Glomerular visceral epithelial cell (primary cell): ENCODE measurements around the gene WFS1.

Experiments
- DNase-seq: peaks from one replicate; pipeline ENCODE4 v3.0.0-alpha.2; 2016; ENCODE audit errors: extremely low spot score

The WFS1 gene

GRCh38 chr4:6279582-6280289 lies 10.1 kb downstream of the WFS1 start:
- no peak for DNase-seq

- no peak for DNase-seq
Measured at GRCh38 chr4:6280365-6280996, 10.8 kb downstream of the WFS1 start.

GRCh38 chr4:6281436-6282313 lies 12.0 kb downstream of the WFS1 start:
- DNase-seq: no peak

GRCh38 chr4:6282314-6282771 lies 12.7 kb downstream of the WFS1 start:
- DNase-seq: no peak

DNA sequence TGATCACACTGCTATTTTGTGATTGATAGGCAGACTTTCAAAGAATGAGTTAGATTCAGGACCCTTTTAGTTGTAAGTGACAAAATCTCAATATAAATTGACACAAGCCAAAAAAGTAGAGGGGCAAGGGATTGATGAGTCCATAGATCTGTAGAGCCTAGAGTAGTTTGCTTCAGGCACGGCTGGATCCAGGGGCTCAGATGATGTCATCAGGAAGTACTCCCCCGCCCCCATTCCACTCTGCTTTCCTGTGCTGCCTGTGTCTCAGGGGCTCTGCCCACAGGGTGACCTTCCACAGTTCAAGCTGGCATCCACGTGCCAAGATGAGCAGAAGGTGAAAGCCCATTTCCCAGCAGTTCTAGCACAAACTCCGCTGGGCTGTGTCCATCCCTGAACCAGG lies 13.6 kb downstream of the WFS1 start:
- DNase-seq: no peak

DNA sequence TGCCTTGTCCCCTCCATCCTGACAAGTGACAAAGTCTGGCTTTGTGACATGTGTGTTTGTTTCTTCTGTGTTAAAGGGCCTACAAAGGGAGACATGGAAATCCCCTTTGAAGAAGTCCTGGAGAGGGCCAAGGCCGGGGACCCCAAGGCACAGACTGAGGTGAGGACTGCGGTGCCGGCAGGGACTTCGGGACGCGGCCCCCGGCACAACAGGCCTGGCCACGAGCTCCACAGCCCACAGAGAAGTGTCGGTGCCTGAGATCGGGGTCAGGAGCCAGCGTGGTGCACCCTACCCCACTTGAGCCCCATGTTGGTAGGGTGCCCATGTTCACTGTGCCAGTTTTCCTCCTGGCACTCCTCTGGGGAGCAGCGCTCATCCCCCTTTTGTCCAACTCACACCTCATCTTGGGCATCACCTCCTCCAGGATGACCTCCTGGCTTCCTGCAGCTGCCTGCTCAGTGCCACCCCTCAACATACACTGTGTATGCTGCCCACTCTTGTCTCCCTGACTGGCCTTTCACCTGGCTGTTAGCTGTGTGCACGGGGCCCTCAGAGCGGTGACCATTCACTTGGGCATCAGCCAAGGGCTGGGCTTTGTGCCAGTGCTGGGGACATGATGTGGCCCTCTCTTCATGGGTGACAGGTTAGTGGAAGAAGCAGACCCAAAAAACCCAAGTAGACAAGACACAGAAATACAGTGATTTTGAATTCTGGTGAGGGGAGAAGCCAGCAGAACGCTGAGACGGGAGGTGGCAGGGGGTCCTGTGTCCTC lies 17.6 kb downstream of the WFS1 start:
- no peak for DNase-seq

DNA sequence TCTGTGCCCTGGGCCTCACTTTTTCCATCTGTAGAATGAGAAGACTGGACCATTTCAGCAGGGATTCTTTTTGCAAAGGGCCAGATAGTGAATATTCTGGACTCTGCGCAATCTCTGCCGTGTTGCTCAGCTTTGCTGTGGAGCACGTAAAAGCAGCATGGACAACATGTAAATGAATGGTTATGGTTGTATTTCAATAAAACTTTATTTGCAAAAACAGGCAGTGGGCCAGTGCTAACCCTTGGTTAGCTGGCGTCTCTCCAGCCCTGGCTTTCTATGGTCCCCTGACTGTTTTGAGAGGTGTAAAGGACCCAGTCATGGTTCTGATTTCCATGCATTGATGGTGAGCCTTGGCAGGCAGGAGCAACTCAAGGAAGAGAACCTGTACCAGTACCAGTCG lies 18.7 kb downstream of the WFS1 start:
- DNase-seq: no peak

- DNase-seq: no peak
Measured at GRCh38 chr4:6288871-6289270, 19.2 kb downstream of the WFS1 start.

DNA sequence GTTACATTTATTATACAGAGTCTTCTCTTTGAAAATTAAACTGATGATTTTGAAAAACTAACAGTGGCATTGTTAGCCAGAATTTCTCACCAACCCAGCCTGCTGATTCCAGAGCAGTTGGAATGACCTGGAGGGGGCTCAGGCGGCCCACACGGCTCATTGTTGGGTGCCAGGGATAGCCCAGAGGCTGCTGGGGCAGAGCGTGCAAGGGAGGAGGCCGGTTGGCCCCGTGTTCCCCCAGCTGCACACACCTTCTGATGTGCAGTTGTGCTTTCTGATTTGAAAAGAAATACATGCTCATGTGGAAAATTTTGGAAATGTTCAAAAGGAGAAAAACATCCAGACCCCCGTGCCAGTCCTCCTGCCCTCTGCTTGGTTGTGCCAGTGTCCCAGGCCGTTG lies 20.6 kb downstream of the WFS1 start:
- no peak for DNase-seq

DNA sequence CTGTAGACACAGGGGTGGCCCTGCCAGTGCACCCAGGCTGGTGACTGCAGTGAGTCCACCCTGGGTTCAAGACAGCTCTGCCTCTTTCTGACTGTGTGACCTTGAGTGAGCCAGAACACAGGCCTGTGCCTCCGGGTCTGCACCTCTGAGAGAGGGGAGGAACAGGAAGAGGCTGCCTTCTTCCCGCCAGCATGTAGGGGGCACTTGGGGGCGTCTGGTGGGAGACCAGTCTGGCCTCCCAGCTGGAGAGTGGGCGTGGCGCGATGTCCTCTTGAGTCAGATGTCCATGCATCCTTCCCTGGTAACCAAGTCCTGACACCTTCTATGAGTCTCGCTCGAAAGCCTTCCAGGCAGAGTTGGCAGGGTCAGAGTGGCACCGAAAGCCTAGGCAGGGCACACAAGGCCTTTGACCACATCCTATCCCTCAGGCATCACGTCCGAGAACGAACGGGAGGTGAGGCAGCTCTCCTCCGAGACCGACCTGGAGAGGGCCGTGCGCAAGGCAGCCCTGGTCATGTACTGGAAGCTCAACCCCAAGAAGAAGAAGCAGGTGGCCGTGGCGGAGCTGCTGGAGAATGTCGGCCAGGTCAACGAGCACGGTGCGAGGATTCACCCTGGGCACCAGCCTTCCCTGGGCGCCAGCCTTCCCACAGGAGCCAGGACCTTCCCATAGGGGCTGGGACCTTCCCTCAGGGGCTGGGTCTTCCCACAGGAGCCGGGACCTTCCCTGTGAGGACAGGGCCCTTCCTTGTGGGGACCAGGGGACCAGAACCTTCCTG lies 21.3 kb downstream of the WFS1 start:
- no peak for DNase-seq

DNA sequence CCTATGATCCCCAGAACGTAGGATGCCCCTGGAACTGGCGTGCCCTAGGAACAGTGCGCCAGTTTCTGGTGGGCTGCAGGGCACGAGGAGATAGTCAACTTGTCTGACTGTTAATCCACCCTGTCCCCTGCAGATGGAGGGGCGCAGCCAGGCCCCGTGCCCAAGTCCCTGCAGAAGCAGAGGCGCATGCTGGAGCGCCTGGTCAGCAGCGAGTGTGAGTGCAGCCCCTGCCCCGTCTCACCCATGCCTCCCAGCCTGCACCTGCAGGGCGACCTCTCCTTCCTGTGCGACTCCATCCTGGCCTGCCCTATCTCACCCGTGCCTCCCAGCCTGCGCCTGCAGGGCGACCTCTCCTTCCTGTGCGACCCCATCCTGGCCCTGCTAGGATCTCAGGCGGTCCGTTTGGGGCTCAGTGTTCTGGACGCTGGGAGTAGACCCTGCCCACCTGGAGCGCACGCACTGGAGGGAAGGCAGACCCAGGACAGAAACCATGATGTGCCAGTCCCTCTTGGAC lies 22.2 kb downstream of the WFS1 start:
- DNase-seq: no peak

- no peak for DNase-seq
Measured at GRCh38 chr4:6292376-6293096, 22.9 kb downstream of the WFS1 start.

- DNase-seq: no peak
Measured at GRCh38 chr4:6293097-6293445, 23.4 kb downstream of the WFS1 start.

DNA sequence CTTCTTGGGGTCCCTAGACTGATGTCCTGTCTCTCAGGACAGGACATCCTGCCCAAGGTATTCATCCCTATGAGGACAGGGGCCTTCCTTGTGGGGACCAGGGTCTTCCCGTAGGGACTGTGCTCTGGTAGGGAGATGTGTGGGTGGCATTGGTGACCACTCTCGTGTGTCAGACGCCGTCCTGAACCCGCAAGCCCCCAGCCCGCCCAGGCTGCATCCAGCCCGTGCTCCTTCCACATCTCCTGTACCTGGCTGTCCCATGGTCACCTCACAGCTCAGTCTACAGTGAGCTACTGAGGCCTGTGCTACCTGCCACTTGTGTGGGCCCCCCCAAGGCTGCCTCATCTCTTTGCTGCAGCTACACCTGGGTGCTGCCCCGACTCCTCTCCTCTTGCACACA lies 24.0 kb downstream of the WFS1 start:
- no peak for DNase-seq

- DNase-seq: no peak
Measured at GRCh38 chr4:6294705-6295421, 25.2 kb downstream of the WFS1 start.

DNA sequence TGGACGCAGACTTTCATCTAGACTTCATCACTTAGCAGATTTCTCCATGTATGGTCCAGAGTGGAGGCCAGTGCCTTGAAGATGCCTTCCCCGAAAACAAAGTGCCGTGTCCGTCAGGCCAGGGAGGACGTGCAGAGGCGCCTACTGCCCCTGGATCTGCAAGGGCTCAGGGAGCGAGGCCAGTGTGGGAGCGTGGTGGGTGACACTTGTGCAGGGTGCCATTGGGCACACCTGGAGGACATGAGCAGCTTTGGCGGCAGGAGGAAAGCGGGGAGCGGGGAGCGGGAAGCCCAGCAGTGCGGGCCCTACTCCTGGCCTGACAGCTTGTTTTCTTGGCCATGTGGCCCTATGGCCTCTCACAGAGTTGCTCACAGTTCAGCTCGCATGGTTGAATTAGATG lies 25.8 kb downstream of the WFS1 start:
- no peak for DNase-seq

GRCh38 chr4:6296026-6296425 lies 26.4 kb downstream of the WFS1 start:
- DNase-seq: no peak

DNA sequence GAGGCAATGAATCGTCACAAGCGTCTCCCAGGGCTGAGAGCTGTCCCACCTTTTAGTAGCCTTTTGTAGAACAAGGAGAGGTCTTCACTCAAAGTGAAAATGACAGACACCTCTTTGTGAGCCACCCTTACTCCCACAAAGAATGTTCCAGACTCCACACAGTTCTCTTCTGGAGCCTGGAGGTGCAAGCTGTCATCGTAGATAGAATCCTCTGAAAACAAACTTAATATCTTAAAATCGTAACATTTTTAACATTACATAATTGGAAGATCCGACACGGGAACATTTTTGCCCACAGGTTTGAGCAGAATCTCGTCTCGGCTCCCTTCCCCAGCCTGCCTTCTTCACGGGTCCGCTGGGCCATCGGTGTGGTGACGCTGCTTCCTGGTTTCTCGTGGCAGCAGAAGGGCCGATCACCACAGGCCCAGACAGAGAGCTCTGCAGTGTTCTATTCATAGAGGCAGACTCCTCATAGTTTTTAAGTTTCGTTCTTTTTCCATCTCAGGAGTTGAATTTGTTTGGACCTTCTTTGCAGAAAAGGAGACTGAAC lies 27.7 kb downstream of the WFS1 start:
- no peak for DNase-seq

DNA sequence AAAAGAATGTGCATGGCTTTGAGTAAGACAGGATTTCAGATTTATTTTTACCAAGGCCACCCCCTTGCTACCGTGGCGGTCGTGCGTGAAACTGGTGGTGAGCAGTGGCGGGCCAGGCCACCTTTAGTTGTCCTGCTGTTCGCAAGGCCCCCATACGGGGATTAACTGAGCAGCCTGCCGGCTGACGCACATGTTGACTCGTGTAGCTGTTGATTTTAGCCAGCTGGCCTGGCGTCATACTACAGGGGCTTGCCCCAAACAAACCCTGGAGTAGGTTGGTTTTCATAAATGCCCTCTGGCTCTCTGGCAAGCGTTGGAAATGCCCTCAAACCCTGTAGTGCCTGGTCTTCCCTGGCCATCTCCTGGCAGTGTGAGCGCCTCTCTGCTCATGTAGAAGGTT lies 28.4 kb downstream of the WFS1 start:
- no peak for DNase-seq
